GM12801 (cell line): Measurements from ENCODE around the gene MVB12B.

Experiments
- CTCF ChIP-seq: IDR thresholded peaks from one replicate; pipeline ENCODE4 v1.5.1; 2011; ENCODE audit warnings: control low read depth; ENCODE audit not compliant: insufficient read length; ENCODE audit errors: extremely low read depth

MVB12B gene

GRCh38 chr9:126293522-126293889 lies 33.1 kb upstream of the MVB12B start:
- TF ChIP-seq CTCF = no peak

- TF ChIP-seq CTCF = no peak
Observed at GRCh38 chr9:126294331-126295081, 32.1 kb upstream of the MVB12B start.

DNA sequence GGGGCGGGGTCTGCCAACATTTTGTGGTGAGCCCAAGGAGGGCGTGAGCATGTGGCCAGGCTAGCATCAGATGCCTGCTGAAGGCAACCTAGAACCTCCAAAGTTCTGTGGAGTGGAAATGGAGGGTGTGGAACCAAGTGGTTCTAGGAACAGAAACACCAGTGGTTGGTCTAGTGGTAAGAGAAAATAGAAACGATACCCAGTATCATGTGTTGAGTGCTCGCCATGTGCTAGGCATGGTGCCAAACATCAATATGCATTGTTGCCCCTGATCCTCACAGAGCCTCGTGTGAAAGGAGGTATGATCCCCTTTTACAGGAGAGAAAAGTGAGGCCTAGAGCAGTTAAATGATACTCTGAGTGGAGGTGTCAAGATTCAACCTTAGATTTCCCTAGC lies 31.5 kb upstream of the MVB12B start:
- TF ChIP-seq CTCF = no peak

DNA sequence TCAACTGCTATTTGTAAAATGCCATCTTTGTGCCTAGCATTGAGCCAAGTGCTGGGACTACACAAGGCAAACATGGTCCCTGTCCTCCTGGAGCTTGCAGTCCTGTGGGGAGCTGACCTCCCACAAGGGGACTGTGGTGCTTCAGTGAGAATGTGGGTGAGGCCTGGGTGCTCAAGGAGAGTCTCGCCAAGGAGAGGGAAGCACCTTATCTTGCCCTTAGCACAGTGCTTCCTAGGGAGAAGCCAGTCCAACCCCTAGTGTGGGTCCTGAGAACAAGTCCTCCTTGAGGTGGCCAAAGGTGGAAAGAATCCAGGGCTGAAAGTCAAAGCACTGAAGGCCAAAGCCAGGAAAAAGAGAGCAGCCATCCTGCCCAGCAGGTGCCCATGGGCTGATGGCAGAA lies 31.1 kb upstream of the MVB12B start:
- TF ChIP-seq CTCF = no peak

- TF ChIP-seq CTCF = no peak
Observed at GRCh38 chr9:126295936-126296600, 30.6 kb upstream of the MVB12B start.

- no peak for TF ChIP-seq CTCF
Observed at GRCh38 chr9:126296687-126297086, 29.9 kb upstream of the MVB12B start.

DNA sequence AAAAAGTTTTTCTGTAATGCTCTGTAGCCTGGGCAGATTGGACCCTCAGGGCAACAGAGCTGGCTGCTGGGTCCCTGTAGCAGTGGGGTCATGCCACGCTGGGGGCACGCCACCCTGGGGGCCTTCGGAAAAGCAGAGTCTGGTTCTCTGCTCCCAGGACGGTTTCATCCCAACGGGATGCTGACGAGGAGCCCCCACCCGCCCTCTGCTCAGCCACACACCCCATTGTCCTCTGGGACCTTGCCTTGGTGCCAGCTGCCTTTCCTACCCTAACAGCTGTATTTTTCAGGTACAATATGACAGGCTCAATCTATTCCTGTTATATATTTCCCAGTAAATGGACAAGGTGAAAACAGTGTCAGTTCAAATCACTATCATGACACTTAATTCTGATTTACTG lies 29.0 kb upstream of the MVB12B start:
- TF ChIP-seq CTCF = no peak
